HG03196 (cell line): ENCODE data around the gene BRSK2.

Source experiments
- ATAC-seq: cut with Tn5 transposase; IDR thresholded peaks from one replicate; pipeline ENCODE4 v1.9.1; 2021; ENCODE audit not compliant: unreplicated experiment

Gene BRSK2

GRCh38 chr11:1461826-1462697 lies 72.3 kb downstream of the BRSK2 start:
- ATAC-seq, result no peak

GRCh38 chr11:1462698-1462975 lies 72.9 kb downstream of the BRSK2 start:
- ATAC-seq, result no peak

- ATAC-seq, result no peak
These were observed 73.3 kb downstream of the BRSK2 start for GRCh38 chr11:1463056-1463455.

GRCh38 chr11:1466784-1467183 lies 77.0 kb downstream of the BRSK2 start:
- no peak for ATAC-seq

GRCh38 chr11:1467270-1467669 lies 77.5 kb downstream of the BRSK2 start:
- ATAC-seq, result no peak

GRCh38 chr11:1468002-1468401 lies 78.3 kb downstream of the BRSK2 start:
- ATAC-seq, result no peak

- ATAC-seq, result no peak
These were observed 78.8 kb downstream of the BRSK2 start for GRCh38 chr11:1468473-1469066.

GRCh38 chr11:1469287-1469910 lies 79.7 kb downstream of the BRSK2 start:
- ATAC-seq, result no peak

GRCh38 chr11:1469911-1470680 lies 80.4 kb downstream of the BRSK2 start:
- no peak for ATAC-seq

GRCh38 chr11:1470681-1471611 lies 81.2 kb downstream of the BRSK2 start:
- ATAC-seq, result no peak

- no peak for ATAC-seq
These were observed 82.0 kb downstream of the BRSK2 start for GRCh38 chr11:1471736-1472135.

- no peak for ATAC-seq
These were observed 82.7 kb downstream of the BRSK2 start for GRCh38 chr11:1472180-1473005.

GRCh38 chr11:1473011-1473628 lies 83.4 kb downstream of the BRSK2 start:
- no peak for ATAC-seq

GRCh38 chr11:1473786-1474185 lies 84.1 kb downstream of the BRSK2 start:
- no peak for ATAC-seq

- no peak for ATAC-seq
These were observed 86.1 kb downstream of the BRSK2 start for GRCh38 chr11:1475841-1476240.

GRCh38 chr11:1476940-1477736 lies 87.4 kb downstream of the BRSK2 start:
- ATAC-seq, result no peak

GRCh38 chr11:1478011-1478410 lies 88.3 kb downstream of the BRSK2 start:
- ATAC-seq, result no peak

GRCh38 chr11:1478544-1478943 lies 88.8 kb downstream of the BRSK2 start:
- no peak for ATAC-seq
